ENCODE data around the gene PTPRG.

- no peak for TF ChIP-seq POLR2A (IDR thresholded peaks at IDR 0.05)
- TF ChIP-seq, protein P1, sequence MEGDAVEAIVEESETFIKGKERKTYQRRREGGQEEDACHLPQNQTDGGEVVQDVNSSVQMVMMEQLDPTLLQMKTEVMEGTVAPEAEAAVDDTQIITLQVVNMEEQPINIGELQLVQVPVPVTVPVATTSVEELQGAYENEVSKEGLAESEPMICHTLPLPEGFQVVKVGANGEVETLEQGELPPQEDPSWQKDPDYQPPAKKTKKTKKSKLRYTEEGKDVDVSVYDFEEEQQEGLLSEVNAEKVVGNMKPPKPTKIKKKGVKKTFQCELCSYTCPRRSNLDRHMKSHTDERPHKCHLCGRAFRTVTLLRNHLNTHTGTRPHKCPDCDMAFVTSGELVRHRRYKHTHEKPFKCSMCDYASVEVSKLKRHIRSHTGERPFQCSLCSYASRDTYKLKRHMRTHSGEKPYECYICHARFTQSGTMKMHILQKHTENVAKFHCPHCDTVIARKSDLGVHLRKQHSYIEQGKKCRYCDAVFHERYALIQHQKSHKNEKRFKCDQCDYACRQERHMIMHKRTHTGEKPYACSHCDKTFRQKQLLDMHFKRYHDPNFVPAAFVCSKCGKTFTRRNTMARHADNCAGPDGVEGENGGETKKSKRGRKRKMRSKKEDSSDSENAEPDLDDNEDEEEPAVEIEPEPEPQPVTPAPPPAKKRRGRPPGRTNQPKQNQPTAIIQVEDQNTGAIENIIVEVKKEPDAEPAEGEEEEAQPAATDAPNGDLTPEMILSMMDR (IDR thresholded peaks at IDR 0.05): no peak
Observed at GRCh38 chr3:61743686-61744242, 182.4 kb downstream of the PTPRG start.

All from adrenal gland (tissue), 5 donors.